ENCODE results near the gene FMNL2. TPM values are rescaled to one million over a fixed set of nuclear protein-coding genes. Genes with fewer than 3 reads are reported as not detected.

Gene FMNL2
- total RNA-seq, 1 experiment from 2014 or later = 28.1 TPM

DNA sequence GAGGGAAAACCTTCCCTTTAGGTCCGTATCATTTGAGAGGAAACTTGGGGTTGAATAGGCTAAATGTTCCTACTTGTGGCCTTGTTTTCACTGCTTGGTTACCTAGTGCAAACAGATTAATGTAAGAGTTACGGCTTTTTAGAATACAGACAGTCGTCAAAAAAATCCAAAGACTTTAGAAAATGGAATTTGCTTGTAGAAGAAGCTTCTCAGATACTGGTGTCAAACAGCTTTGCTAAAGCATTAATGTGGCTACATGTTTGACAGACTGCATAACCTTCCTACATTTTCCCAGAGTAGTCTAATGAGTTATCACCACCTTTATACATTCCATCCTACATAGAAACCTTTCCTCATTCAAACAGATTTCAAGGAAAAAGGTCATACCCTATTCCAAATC is 114.6 kb downstream of the FMNL2 start:
- Histone ChIP-seq H3K36me3 (ENCODE audit: control insufficient read depth in 1 of 2, insufficient read depth in 2 of 2, low read length in 2 of 2) (no peaks in the 10 kb centered on the region), H3K4me3 (replicated peaks in 1 of 2; ENCODE audit: low read depth in 1 of 2, low read length in 2 of 2) (no peak overlapping the region), H3K27me3 (ENCODE audit: insufficient read depth, low read length) (no peaks in the 10 kb centered on the region), H3K4me1 (ENCODE audit: control insufficient read depth in 1 of 2, insufficient read depth in 2 of 2, low read length in 2 of 2) (no peaks in the 10 kb centered on the region), H3K4me2 (ENCODE audit: low read length) (no peak overlapping the region), H3K9me2 (ENCODE audit: insufficient read depth) (no peaks in the 10 kb centered on the region), H2AFZ (ENCODE audit: low read depth, low read length, poor library complexity, severe bottlenecking) (no peak overlapping the region), H4K20me1 (ENCODE audit: insufficient read depth) (no peaks in the 10 kb centered on the region), H3K27ac (ENCODE audit: low read depth, low read length) (no peak overlapping the region), H3K79me2 (ENCODE audit: insufficient read depth, low read length) (0 out of 2 replicates have a peak, but pooled peaks cover 3% of the 10 kb centered on the region), H3K9me3 (ENCODE audit: control insufficient read depth in 1 of 2, insufficient read depth in 1 of 2, low read depth in 1 of 2, low read length in 2 of 2) (no peaks in the 10 kb centered on the region), H3K9ac (ENCODE audit: low read length) (no peak overlapping the region)
- TF ChIP-seq EZH2 (IDR thresholded peaks at IDR 0.05) = no peak
- TF ChIP-seq EZH2phosphoT487 (IDR thresholded peaks at IDR 0.05; ENCODE audit: borderline replicate concordance) = no peak
- TF ChIP-seq, protein P1, sequence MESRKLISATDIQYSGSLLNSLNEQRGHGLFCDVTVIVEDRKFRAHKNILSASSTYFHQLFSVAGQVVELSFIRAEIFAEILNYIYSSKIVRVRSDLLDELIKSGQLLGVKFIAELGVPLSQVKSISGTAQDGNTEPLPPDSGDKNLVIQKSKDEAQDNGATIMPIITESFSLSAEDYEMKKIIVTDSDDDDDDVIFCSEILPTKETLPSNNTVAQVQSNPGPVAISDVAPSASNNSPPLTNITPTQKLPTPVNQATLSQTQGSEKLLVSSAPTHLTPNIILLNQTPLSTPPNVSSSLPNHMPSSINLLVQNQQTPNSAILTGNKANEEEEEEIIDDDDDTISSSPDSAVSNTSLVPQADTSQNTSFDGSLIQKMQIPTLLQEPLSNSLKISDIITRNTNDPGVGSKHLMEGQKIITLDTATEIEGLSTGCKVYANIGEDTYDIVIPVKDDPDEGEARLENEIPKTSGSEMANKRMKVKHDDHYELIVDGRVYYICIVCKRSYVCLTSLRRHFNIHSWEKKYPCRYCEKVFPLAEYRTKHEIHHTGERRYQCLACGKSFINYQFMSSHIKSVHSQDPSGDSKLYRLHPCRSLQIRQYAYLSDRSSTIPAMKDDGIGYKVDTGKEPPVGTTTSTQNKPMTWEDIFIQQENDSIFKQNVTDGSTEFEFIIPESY (IDR thresholded peaks at IDR 0.05; ENCODE audit: extremely low read depth, insufficient replicate concordance, low read length) = no peak
- TF ChIP-seq, protein P2, sequence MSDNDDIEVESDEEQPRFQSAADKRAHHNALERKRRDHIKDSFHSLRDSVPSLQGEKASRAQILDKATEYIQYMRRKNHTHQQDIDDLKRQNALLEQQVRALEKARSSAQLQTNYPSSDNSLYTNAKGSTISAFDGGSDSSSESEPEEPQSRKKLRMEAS (IDR thresholded peaks at IDR 0.05) = no peak
- no peak for DNase-seq (ENCODE audit: low read depth, low spot score)
- RAD21 ChIA-PET (ENCODE audit: low non-redundant PET in 1 of 2, low total read pairs in 2 of 2, uncharacterized antibody in 2 of 2, unreplicated experiment in 2 of 2) = no interaction called here
- ATAC-seq = no peak
- no TSS peak for BruUV-seq (replicated peaks)
- CTCF ChIA-PET = no interaction called here
- POLR2A ChIA-PET = no interaction called here
- intact Hi-C loops (cut with micrococcal nuclease) = no loop called here

DNA sequence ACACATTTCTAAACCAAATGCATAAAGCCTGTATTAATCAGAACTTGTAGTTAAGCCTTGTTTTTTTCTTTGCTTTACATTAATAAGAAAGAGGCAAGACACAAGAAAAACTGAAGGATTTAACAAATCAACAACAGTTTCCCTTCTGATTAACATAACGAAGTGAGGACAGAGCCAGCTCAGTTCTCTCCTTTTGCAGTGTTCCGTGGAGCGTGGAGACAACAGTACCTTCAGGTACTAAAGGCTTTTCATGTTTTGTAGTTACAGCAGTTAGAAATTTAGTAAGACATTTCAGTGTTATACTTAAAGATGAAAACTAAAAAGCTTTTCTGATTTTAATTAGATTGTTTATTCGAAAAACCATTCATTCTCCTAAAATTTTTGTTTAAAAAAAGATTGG is 115.2 kb downstream of the FMNL2 start:
- no peak for ATAC-seq
- Histone ChIP-seq H3K36me3 (ENCODE audit: control insufficient read depth in 1 of 2, insufficient read depth in 2 of 2, low read length in 2 of 2) (no peaks in the 10 kb centered on the region), H3K9me2 (ENCODE audit: insufficient read depth) (no peaks in the 10 kb centered on the region), H3K4me1 (ENCODE audit: control insufficient read depth in 1 of 2, insufficient read depth in 2 of 2, low read length in 2 of 2) (peaks cover 0 to under 1% of the 10 kb centered on the region in 2 experiments; a peak in 1 of 4 replicates), H3K4me3 (replicated peaks in 1 of 2; ENCODE audit: low read depth in 1 of 2, low read length in 2 of 2) (no peak overlapping the region), H4K20me1 (ENCODE audit: insufficient read depth) (no peaks in the 10 kb centered on the region), H3K27ac (ENCODE audit: low read depth, low read length) (no peak overlapping the region), H3K27me3 (ENCODE audit: insufficient read depth, low read length) (no peaks in the 10 kb centered on the region), H3K9ac (ENCODE audit: low read length) (no peak overlapping the region), H2AFZ (ENCODE audit: low read depth, low read length, poor library complexity, severe bottlenecking) (no peak overlapping the region), H3K9me3 (ENCODE audit: control insufficient read depth in 1 of 2, insufficient read depth in 1 of 2, low read depth in 1 of 2, low read length in 2 of 2) (no peaks in the 10 kb centered on the region), H3K4me2 (ENCODE audit: low read length) (no peak overlapping the region), H3K79me2 (ENCODE audit: insufficient read depth, low read length) (0 out of 2 replicates have a peak, but pooled peaks cover 3% of the 10 kb centered on the region)
- no peak for DNase-seq (ENCODE audit: low read depth, low spot score)
- ChIA-PET POLR2A (no interaction called here), CTCF (no interaction called here), RAD21 (ENCODE audit: low non-redundant PET in 1 of 2, low total read pairs in 2 of 2, uncharacterized antibody in 2 of 2, unreplicated experiment in 2 of 2) (no interaction called here)
- intact Hi-C loops (cut with micrococcal nuclease) = no loop called here
- no TSS peak for BruUV-seq (replicated peaks)
- TF ChIP-seq POLR2AphosphoS5 (IDR thresholded peaks at IDR 0.05; ENCODE audit: low read depth, low read length) = no peak
- TF ChIP-seq TCF7L2 (IDR thresholded peaks at IDR 0.05; ENCODE audit: borderline replicate concordance, extremely low read depth, insufficient read depth, insufficient read length) = no peak
- TF ChIP-seq CBX3 (IDR thresholded peaks at IDR 0.05; ENCODE audit: low read depth) = no peak
- TF ChIP-seq, protein P3, sequence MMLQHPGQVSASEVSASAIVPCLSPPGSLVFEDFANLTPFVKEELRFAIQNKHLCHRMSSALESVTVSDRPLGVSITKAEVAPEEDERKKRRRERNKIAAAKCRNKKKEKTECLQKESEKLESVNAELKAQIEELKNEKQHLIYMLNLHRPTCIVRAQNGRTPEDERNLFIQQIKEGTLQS (IDR thresholded peaks at IDR 0.05) = no peak
- TF ChIP-seq CEBPB (IDR thresholded peaks at IDR 0.05; ENCODE audit: low read depth) = no peak
- no peak for TF ChIP-seq RAD21 (IDR thresholded peaks at IDR 0.05; ENCODE audit: low read depth)
- TF ChIP-seq, protein P2 (IDR thresholded peaks at IDR 0.05) = no peak
- TF ChIP-seq SRF (IDR thresholded peaks at IDR 0.05; ENCODE audit: low read depth) = no peak
- TF ChIP-seq, protein P1 (IDR thresholded peaks at IDR 0.05; ENCODE audit: extremely low read depth, insufficient replicate concordance, low read length) = no peak
- TF ChIP-seq SIN3A (IDR thresholded peaks at IDR 0.05; ENCODE audit: low read depth) = no peak
- no peak for TF ChIP-seq ZNF274 (IDR thresholded peaks at IDR 0.05; ENCODE audit: low read depth, low read length)
- no peak for TF ChIP-seq JUND (IDR thresholded peaks at IDR 0.05)

All from HCT116 (cell line).